Esophagus muscularis mucosa (tissue), 3 donors: ENCODE results near the gene IKZF4.

ENCODE experiments used
- POLR2A ChIP-seq: fragments of 450-650 bp; IDR thresholded peaks from one replicate; pipeline ENCODE4 v1.6.1; 2017; ENCODE audit warnings: antibody characterized with exemption, moderate library complexity, mild to moderate bottlenecking, low read depth
- TF ChIP-seq, protein P1 (sequence below), 3 experiments: fragments of 200-600 bp in 2 of 3; fragments of 450-650 bp in 1 of 3; sonication (generic) in 2 of 3; IDR thresholded peaks; one replicate each; pipeline ENCODE4 v1.5.1; 2017 to 2019; ENCODE audit warnings: antibody characterized with exemption in 3 of 3, mild to moderate bottlenecking in 2 of 3, moderate library complexity in 1 of 3

GRCh38 chr12:56021889-56022497 is 1.1 kb downstream of the IKZF4 start:
- TF ChIP-seq, protein P1, sequence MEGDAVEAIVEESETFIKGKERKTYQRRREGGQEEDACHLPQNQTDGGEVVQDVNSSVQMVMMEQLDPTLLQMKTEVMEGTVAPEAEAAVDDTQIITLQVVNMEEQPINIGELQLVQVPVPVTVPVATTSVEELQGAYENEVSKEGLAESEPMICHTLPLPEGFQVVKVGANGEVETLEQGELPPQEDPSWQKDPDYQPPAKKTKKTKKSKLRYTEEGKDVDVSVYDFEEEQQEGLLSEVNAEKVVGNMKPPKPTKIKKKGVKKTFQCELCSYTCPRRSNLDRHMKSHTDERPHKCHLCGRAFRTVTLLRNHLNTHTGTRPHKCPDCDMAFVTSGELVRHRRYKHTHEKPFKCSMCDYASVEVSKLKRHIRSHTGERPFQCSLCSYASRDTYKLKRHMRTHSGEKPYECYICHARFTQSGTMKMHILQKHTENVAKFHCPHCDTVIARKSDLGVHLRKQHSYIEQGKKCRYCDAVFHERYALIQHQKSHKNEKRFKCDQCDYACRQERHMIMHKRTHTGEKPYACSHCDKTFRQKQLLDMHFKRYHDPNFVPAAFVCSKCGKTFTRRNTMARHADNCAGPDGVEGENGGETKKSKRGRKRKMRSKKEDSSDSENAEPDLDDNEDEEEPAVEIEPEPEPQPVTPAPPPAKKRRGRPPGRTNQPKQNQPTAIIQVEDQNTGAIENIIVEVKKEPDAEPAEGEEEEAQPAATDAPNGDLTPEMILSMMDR (IDR thresholded peaks at IDR 0.05), result no peak
- no peak for TF ChIP-seq POLR2A
